GM12891 (cell line): ENCODE data around the gene GSTM3.

Experiments
- POLR2A ChIP-seq: IDR thresholded peaks from 2 replicates; pipeline ENCODE4 v1.6.1; 2011; ENCODE audit warnings: low read depth, low read length, control low read depth
- POLR2AphosphoS5 ChIP-seq: IDR thresholded peaks from 2 replicates; pipeline ENCODE4 v1.6.1; 2011; ENCODE audit warnings: low read depth, low read length, control low read depth
- SPI1 ChIP-seq: IDR thresholded peaks from 2 replicates; pipeline ENCODE4 v1.6.1; 2011; ENCODE audit warnings: low read depth, low read length, control low read depth
- TAF1 ChIP-seq: IDR thresholded peaks from 2 replicates; pipeline ENCODE4 v1.6.1; 2011; ENCODE audit warnings: low read depth, low read length, control low read depth

GRCh38 chr1:109749221-109749620 is 8.4 kb upstream of the GSTM3 start:
- TF ChIP-seq POLR2A = no peak
- no peak for TF ChIP-seq POLR2AphosphoS5
- TF ChIP-seq SPI1 = no peak
- TF ChIP-seq TAF1 = no peak
